DND-41 (cell line): ENCODE measurements around the gene NAMPT.
"Not testable (repeated sequence)": the region's sequence is repeated elsewhere in the genome, so short reads cannot be mapped to it uniquely, and the experiment has no call there.

Experiments
- ATAC-seq: fragments of 200-7000 bp; cut with Tn5 transposase; 3 replicates; pipeline ENCODE4 v1.9.1; 2021; ENCODE audit warnings: low read depth; ENCODE audit not compliant: insufficient read depth
- DNase-seq: peaks from one replicate; pipeline ENCODE4 v3.0.0-alpha.2; 2020
- H2AFZ ChIP-seq: 2 replicates; pipeline ENCODE4 v1.6.0; 2012; ENCODE audit warnings: low read depth, low read length
- H3K27ac ChIP-seq: 2 replicates; pipeline ENCODE4 v1.5.1; 2012; ENCODE audit warnings: low read length, inconsistent platforms
- H3K27me3 ChIP-seq: fragments of 200-600 bp; sonication (generic); 2 replicates; pipeline ENCODE4 v1.6.0; 2012; ENCODE audit warnings: low read length, mild to moderate bottlenecking, inconsistent platforms; ENCODE audit not compliant: insufficient read depth, poor library complexity
- H3K36me3 ChIP-seq: 2 replicates; pipeline ENCODE4 v1.5.1; 2012; ENCODE audit warnings: low read length, inconsistent platforms; ENCODE audit not compliant: insufficient read depth
- H3K4me1 ChIP-seq: 2 replicates; pipeline ENCODE4 v1.5.1; 2012; ENCODE audit warnings: mild to moderate bottlenecking, low read length; ENCODE audit not compliant: insufficient read depth
- H3K4me2 ChIP-seq: 2 replicates; pipeline ENCODE4 v1.6.0; 2012; ENCODE audit warnings: mild to moderate bottlenecking, moderate library complexity, low read length, inconsistent platforms; ENCODE audit not compliant: insufficient read depth
- H3K4me3 ChIP-seq, 2 experiments: fragments of 200-600 bp in 1 of 2; shearing (Covaris generic) in 1 of 2; 2 replicates each; pipeline ENCODE4 v1.5.1; 2012 to 2016; ENCODE audit warnings: inconsistent platforms in 2 of 2, low read length in 2 of 2, mild to moderate bottlenecking in 2 of 2, low read depth in 1 of 2, moderate library complexity in 1 of 2
- H3K79me2 ChIP-seq: 2 replicates; pipeline ENCODE4 v1.6.0; 2012; ENCODE audit warnings: low read length, inconsistent platforms; ENCODE audit not compliant: insufficient read depth
- H3K9ac ChIP-seq: 2 replicates; pipeline ENCODE4 v1.6.0; 2012; ENCODE audit warnings: low read depth, mild to moderate bottlenecking, inconsistent platforms, low read length, moderate library complexity
- H3K9me3 ChIP-seq: 2 replicates; pipeline ENCODE4 v1.5.1; 2012; ENCODE audit warnings: low read length, moderate library complexity, mild to moderate bottlenecking, inconsistent platforms; ENCODE audit not compliant: insufficient read depth, severe bottlenecking
- H4K20me1 ChIP-seq: 2 replicates; pipeline ENCODE4 v1.6.0; 2012; ENCODE audit warnings: low read length; ENCODE audit not compliant: insufficient read depth
- CTCF ChIP-seq: IDR thresholded peaks from 2 replicates; pipeline ENCODE4 v1.5.1; 2012; ENCODE audit warnings: borderline replicate concordance, low read length, moderate library complexity, mild to moderate bottlenecking; ENCODE audit not compliant: poor library complexity, severe bottlenecking; ENCODE audit errors: extremely low read depth
- EZH2 ChIP-seq: IDR thresholded peaks from 3 replicates; pipeline ENCODE4 v1.6.1; 2012; ENCODE audit warnings: borderline replicate concordance, low read depth, mild to moderate bottlenecking, moderate library complexity, low read length, inconsistent platforms; ENCODE audit not compliant: severe bottlenecking

The NAMPT gene

GRCh38 chr7:106216517-106216922, 68.3 kb downstream of the NAMPT start:
- no peaks in the 10 kb centered on the region for H4K20me1 ChIP-seq
- no peaks in the 10 kb centered on the region for H3K4me1 ChIP-seq
- H3K4me3 ChIP-seq, result no peak overlapping the region
- no peak overlapping the region for H2AFZ ChIP-seq
- H3K4me2 ChIP-seq, result no peak overlapping the region
- TF ChIP-seq EZH2 (no peak), CTCF (no peak)
- ATAC-seq (no peak), DNase-seq (no peak)
- no peaks in the 10 kb centered on the region for H3K79me2 ChIP-seq
- no peaks in the 10 kb centered on the region for H3K36me3 ChIP-seq
- no peak overlapping the region for H3K27ac ChIP-seq
- H3K9ac ChIP-seq, result no peak overlapping the region
- H3K9me3 ChIP-seq, result no peaks in the 10 kb centered on the region
- peaks cover 7% of the 10 kb centered on the region for H3K27me3 ChIP-seq

DNA sequence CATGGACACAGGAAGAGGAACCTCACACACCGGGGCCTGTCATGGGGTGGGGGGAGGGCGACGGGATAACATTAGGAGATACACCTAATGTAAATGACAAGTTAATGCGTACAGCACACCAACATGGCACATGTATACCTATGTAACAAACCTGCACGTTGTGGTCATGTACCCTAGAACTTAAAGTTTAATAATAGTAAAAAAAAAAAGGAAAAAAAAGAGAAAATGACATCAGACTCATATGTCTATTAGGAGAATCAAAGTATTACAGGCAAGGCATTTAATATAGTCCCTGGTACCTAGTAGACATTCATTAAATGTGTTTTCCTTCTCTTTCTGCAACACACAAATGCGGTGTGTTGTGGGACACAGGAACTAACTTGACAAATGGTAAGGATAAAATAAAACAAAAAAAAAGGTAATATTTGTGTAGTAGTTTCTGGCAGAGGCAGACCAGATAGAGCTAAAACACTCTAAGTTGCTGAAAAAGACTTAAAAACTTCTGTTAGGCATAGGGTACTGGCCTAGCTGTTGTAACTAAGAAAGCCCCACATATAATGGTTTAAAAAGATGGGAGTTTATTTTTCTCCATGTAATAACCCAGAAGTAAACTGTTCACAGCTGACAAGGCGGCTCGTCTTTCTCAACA, 68.8 kb downstream of the NAMPT start:
- no peaks in the 10 kb centered on the region for H4K20me1 ChIP-seq
- H3K4me3 ChIP-seq, result no peak overlapping the region
- H3K27me3 ChIP-seq, result peaks cover 7% of the 10 kb centered on the region
- no peaks in the 10 kb centered on the region for H3K79me2 ChIP-seq
- no peaks in the 10 kb centered on the region for H3K9me3 ChIP-seq
- no peak overlapping the region for H3K27ac ChIP-seq
- H3K9ac ChIP-seq, result no peak overlapping the region
- no peak overlapping the region for H2AFZ ChIP-seq
- no peak for DNase-seq
- H3K36me3 ChIP-seq, result no peaks in the 10 kb centered on the region
- ATAC-seq, result no peak
- H3K4me1 ChIP-seq, result no peaks in the 10 kb centered on the region
- TF ChIP-seq CTCF (no peak), EZH2 (no peak)
- no peak overlapping the region for H3K4me2 ChIP-seq

GRCh38 chr7:106208944-106209343, 75.8 kb downstream of the NAMPT start:
- not testable (repeated sequence) for H3K36me3 ChIP-seq, H3K9me3 ChIP-seq, H2AFZ ChIP-seq, ATAC-seq, H3K79me2 ChIP-seq, H3K27ac ChIP-seq, H3K4me3 ChIP-seq, H3K4me1 ChIP-seq, DNase-seq, H4K20me1 ChIP-seq, H3K4me2 ChIP-seq, H3K9ac ChIP-seq
- H3K27me3 ChIP-seq, result peaks cover 12% of the 10 kb centered on the region

GRCh38 chr7:106206826-106207541, 77.8 kb downstream of the NAMPT start:
- Histone ChIP-seq H3K27me3 (peaks cover 17% of the 10 kb centered on the region), H3K27ac (no peak overlapping the region), H3K36me3 (no peaks in the 10 kb centered on the region), H3K79me2 (no peaks in the 10 kb centered on the region), H3K4me2 (no peak overlapping the region), H3K9ac (no peak overlapping the region), H3K9me3 (no peaks in the 10 kb centered on the region), H3K4me1 (no peaks in the 10 kb centered on the region), H2AFZ (no peak overlapping the region), H4K20me1 (no peaks in the 10 kb centered on the region), H3K4me3 (no peak overlapping the region)
- ATAC-seq, result no peak
- TF ChIP-seq EZH2 (no peak), CTCF (no peak)
- DNase-seq, result no peak
